Renal cortical epithelial cell (primary cell): ENCODE data around the gene RPL19. TPM values are rescaled to one million over a fixed set of nuclear protein-coding genes. Genes with fewer than 3 reads are reported as not detected.
A peak's percentile ranks its signal among the peaks of the same experiment; 100 is the strongest.

Experiments
- DNase-seq: peaks from one replicate; pipeline ENCODE4 v3.0.0-alpha.2; 2011; ENCODE audit warnings: low read depth
- total RNA-seq: library from RNA; depleted of rRNA; stranded (reverse); fragments of >200 nt; gene quantifications from 2 replicates; pipeline ENCODE4 v1.2.3, GENCODE V29; 2014

The RPL19 gene
- total RNA-seq, 1 donor from 2014 or later: 1,714 TPM

GRCh38 chr17:39223907-39224777 is 24.1 kb downstream of the RPL19 start:
- no peak for DNase-seq

GRCh38 chr17:39224778-39225307 is 24.8 kb downstream of the RPL19 start:
- no peak for DNase-seq

DNA sequence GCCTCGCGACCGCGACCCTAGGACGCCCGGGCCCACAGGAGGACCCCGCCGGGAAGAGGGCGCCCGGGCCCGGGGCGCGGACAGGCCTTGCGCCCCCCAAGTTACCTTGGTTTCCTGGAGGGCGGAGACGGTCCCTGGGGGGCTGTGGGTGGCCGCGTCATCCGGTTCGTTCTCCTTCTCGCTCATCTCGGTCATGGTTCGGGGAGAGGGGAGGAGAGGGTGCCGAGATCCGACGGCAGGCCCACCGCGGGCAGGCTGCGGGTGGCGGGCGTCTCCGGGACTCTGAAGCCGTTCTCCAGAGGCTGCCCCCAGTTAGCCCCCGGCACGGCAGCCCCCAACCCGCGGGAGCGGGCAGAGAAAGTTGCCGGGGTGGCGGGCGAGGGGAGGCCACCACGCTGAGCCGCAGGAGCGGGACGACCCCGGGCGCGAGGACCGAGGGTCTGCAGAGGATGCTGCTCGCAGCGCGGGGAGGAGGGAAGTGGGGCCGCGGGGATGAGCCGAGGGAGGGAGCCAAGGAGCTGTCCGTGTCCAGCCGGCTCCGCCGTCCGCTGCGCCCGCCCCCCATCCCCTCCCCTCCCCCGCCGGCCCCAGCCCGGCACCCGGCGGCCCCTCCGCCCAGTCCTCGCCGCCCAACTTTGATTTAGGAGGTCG is 25.4 kb downstream of the RPL19 start, which contains the start of gene STAC2:
STAC2 (minus strand) TSS at position 638 of the 651 bp plus-strand sequence; CDS start at position 195, 443 bp downstream.
- no peak for DNase-seq

GRCh38 chr17:39225959-39226683 is 26.0 kb downstream of the RPL19 start:
- no peak for DNase-seq

DNA sequence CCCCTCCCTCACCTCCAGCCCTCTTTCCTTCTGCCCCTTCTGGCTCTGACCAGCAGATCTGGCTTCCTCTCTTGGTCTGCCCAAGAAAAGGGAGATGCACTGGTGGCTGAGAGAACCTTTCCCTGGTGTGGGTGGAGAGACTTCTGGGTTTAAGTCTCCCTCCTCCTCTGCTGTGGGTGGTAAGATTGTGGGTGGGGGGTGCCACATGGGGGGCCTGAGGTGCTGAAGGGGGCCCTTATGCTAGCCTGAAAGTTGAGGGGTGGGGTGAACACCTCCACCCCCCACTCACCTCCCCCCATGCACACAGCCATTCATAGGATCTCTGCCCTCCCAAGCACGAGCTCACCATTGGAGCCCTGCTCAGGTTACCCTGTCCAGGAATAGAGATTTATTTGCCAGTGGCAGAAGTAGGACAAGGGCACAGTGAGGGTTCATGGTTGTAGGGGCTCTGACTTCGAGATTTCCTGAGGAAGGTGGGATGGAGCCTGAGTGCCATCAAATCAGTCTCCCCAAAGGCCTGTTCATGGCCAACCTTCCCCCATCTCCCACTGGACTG is 27.4 kb downstream of the RPL19 start:
- DNase-seq: no peak

DNA sequence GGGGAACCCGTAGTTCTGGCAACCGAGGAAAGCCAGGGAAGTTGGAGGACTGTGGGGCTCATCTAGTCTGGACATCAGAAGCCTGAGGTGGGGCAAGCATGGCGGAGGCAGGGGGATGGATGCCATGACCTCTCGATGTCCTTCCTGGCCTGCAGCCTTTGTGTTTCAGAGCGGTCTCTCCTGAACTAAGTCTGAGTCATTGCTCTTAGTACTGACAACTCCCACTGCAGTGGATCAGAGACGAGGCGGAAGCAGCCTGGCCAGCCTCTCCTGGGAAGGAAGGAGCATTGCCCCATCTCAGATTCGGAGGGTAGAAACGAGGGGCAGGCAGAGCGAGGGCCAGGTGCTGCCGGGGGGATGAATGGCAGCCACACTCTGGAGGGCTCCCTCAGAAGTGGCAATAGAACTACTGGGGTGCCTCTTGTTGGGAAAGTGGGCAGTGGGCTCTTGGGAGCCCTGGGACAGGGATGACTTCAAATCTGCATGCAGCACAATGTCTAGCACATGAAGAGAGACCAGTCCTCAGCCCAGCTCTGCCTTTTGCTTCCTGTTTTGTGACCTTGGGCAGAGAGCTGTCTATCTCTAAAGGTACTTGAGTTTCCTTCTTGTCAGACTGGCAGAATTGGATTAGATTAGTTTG is 29.3 kb downstream of the RPL19 start:
- no peak for DNase-seq

DNA sequence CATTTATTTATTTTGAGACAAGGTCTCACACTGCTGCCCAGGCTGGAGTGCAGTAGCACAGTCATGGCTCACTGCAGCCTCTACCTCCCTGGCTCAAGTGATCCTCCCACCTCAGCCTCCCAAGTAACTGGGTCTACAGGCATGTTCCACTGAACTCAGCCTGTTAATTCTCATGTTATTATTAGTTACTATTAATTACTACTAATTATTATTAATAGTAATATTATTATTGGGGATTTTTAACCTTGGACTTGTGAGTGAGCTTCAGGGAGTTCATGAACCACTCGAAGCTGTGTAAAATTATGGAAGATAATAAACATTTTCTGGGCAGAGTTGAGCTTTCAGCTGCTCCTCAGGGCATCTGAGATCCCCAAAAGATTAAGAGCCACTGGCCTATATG is 30.3 kb downstream of the RPL19 start:
- no peak for DNase-seq

- peak; percentile 33 for DNase-seq
These were observed 31.0 kb downstream of the RPL19 start for GRCh38 chr17:39231091-39231561.

- DNase-seq: no peak
These were observed 31.8 kb downstream of the RPL19 start for GRCh38 chr17:39231591-39232551.

GRCh38 chr17:39235555-39236449 is 35.7 kb downstream of the RPL19 start:
- DNase-seq: peak; percentile 65

DNA sequence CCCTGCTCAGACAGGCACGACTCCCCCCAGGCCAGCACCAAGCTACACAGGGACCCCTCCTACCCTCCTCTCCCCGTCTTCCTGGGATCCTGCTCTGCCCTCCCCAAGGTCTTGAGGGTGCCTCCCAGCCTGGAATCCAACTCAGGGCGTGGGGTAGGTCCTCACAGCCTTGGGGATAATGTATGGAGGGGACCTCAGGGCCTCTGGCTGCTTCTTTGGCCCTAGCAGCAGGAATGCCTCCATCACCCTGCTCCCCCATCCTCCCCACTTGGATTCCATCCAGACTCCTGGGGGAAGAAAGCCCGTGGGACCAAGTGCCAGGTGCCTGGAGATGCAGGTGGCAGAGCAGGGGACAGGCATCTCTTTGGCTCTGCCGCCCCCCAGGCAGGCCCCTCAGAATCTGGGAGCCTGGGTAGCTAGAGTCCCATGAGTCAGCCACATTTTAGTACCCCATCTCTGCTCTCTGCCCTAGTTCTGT is 36.4 kb downstream of the RPL19 start:
- no peak for DNase-seq

DNA sequence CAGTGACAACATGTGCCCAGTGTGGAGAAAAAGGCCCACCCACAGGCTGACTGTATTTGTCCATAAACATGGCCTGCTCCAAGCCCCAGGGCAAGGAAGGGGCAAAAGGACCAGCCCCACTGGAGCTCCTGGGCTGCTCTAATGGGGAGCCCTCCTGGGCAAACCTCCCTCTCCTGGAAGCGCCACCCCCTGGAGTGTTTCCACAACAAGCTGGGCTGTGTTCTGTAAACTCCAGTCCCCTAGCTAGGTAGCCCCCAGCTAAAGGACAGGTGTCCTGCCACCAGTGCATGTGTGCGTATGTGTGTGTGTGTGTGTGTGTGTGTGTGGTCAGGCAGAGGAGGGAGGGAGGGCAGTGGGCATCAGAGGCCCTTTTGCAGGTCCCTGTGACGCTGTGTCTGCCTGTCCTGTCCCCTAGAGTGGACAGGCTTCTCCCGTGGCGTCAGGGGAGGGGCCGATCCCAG is 36.9 kb downstream of the RPL19 start:
- DNase-seq: no peak

DNA sequence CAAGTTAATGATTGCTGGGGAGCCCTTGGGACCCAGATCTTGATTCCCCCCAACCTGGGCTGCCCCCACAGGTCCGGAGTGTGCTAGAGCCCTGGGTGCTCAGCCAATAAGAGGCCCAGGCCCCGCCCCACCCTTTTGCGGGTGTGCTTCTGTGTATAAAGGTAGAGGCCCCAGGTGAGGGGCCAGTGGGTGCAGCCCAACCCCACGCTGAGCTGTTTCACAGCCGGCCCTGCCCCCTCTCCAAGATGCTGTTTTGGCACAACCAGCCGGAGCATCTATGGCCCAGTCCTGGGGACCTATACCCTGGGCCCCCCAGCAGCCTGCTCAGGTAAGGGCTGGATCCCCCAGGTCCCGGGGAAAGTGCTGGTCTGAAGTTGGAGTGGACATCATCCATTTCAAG is 37.5 kb downstream of the RPL19 start:
- DNase-seq: no peak

DNA sequence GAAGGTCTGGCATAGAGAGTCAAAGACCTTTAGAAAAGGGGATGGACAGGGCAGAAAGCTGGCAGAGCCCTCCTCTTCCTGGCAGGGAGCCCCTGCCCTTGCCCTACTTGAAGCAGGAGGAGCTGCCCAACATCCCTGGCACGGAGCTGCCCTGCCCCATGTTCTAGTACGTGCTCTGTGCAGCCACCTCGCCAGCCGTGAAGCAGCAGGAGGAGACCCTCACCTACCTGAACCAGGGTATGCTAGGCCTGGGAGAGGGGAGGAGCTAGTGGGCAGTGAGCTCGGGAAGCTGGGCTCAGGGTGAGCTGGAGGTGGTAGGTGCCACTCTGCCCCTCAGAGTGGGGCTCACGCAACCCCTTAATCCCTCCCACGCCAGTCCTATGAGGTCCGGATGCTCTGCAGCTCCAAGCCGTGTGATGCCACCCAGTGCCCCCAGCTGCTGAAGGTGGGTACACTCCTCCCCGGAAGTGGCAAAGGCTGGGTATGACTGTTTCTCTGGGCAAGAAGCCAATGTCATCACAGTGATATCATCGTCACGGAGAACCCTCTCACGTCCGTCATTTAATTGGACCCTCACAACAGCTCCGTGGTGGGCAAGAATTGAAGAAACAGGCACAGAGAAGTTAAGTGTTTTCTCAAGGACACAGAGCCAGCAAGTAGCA is 38.4 kb downstream of the RPL19 start:
- DNase-seq: peak; percentile 69

DNA sequence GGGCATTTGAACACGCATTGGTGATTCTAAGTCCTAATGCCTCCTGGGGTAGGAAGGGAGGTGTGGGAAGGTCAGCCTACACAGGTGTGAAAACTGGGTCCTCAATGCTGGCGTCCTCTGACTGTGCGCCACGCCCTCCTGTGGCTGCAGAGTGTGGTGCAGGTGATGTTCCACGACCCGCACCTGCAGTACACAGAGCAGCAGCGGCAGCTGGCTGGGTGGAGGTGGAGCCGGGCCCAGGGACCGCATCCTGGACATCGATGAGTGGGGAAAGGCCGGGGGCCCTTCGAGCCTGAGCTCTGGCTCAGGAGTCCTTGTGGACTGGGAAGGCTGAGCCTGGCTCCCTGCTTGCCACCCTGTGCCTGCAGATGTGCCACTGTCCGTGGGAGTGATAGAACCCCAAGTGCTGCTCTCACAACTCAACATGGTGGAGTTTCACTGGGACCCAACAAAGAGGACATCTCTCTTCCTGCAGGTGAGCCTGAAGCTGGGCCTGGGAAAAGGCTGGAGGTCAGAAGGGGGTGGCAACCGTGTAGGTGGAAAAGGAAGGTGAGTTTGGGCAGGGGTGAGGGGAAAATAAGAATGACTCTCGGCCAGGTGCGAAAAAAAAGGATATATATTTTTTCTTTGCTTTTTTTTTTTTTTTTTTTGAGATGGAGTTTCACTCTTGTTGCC is 39.7 kb downstream of the RPL19 start:
- DNase-seq: no peak

GRCh38 chr17:39240631-39241030 is 40.5 kb downstream of the RPL19 start:
- no peak for DNase-seq

DNA sequence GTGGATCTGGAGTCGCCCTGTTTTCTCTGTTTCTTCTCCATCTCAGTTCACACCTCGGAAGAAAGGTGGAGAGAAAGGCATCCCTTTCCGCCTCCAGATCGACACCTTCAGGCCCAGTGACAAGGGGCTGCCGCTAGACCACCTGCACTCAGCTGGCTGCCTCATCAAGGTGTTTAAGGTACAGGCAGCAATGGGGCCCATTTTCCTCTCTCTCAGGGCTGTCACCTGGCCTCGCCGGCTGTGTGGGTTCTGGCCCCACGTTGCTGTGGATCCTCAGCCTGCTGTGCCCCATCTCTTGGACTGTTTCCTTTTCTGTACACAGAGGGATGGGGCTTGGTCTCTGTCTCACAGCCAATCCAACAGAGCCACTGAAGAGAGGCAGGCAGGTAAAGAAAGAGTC is 43.1 kb downstream of the RPL19 start:
- DNase-seq: no peak
